Lower lobe of right lung (tissue), 2 donors: ENCODE data around the gene KAT5. TPM values are rescaled to one million over a fixed set of nuclear protein-coding genes. Genes with fewer than 3 reads are reported as not detected.

Experiments
- ATAC-seq, 2 donors: fragments of 200-7000 bp; cut with Tn5 transposase; one replicate each; pipeline ENCODE4 v1.9.1; 2020 to 2022; ENCODE audit warnings: mild to moderate bottlenecking in 2 of 2, moderate library complexity in 2 of 2
- DNase-seq: peaks from one replicate; pipeline ENCODE4 v3.0.0-alpha.2; 2020
- H3K27ac ChIP-seq: fragments of 200-600 bp; one replicate; pipeline ENCODE4 v1.8.0; 2022
- H3K27me3 ChIP-seq: fragments of 200-600 bp; one replicate; pipeline ENCODE4 v1.8.0; 2022; ENCODE audit warnings: low read depth
- H3K36me3 ChIP-seq: fragments of 200-600 bp; one replicate; pipeline ENCODE4 v1.8.0; 2022; ENCODE audit warnings: mild to moderate bottlenecking
- H3K4me1 ChIP-seq: fragments of 200-600 bp; one replicate; pipeline ENCODE4 v1.8.0; 2022
- H3K4me3 ChIP-seq: fragments of 200-600 bp; one replicate; pipeline ENCODE4 v1.8.0; 2022; ENCODE audit warnings: mild to moderate bottlenecking
- H3K9me3 ChIP-seq: fragments of 200-600 bp; one replicate; pipeline ENCODE4 v1.8.0; 2022
- CTCF ChIP-seq: fragments of 200-600 bp; IDR thresholded peaks from one replicate; pipeline ENCODE4 v1.8.0; 2022; ENCODE audit warnings: antibody characterized with exemption, mild to moderate bottlenecking
- intact Hi-C: fragments of 100-400 bp; cut with DNase I; formaldehyde crosslinking; loops from one replicate; pipeline ENCODE4 v1.11.0; 2022
- total RNA-seq: library from RNA; stranded (reverse); fragmentation: NEBNext Ultra II Directional; extraction: Animal tissue kit (Norgen Biotek cat#: 25700); gene quantifications from one replicate; pipeline ENCODE4 v1.2.1, GENCODE V29; 2021
- donor health status: DM: no; HTN: yes; CAD: no; lungs with severe emphysema.

The KAT5 gene
- total RNA-seq, 1 donor from 2014 or later = 82.6 TPM

- H3K27ac ChIP-seq = no peak overlapping the region
- no peaks in the 10 kb centered on the region for H3K36me3 ChIP-seq
- H3K4me1 ChIP-seq = peaks cover 11% of the 10 kb centered on the region
- peak; percentile 40 to 48 for ATAC-seq
- H3K9me3 ChIP-seq = no peaks in the 10 kb centered on the region
- no peak for DNase-seq
- H3K4me3 ChIP-seq = no peak overlapping the region
- no peak for TF ChIP-seq CTCF
- intact Hi-C loops = no loop called here
- H3K27me3 ChIP-seq = no peaks in the 10 kb centered on the region
Measured at GRCh38 chr11:65695459-65696241, 16.4 kb upstream of the KAT5 start.

- no peak for TF ChIP-seq CTCF
- intact Hi-C loops = no loop called here
- ATAC-seq (no peak), DNase-seq (no peak)
- Histone ChIP-seq H3K36me3 (no peaks in the 10 kb centered on the region), H3K4me1 (peaks cover 11% of the 10 kb centered on the region), H3K4me3 (no peak overlapping the region), H3K9me3 (no peaks in the 10 kb centered on the region), H3K27me3 (no peaks in the 10 kb centered on the region), H3K27ac (no peak overlapping the region)
Measured at GRCh38 chr11:65696802-65697552, 15.1 kb upstream of the KAT5 start.

- Histone ChIP-seq H3K27ac (no peak overlapping the region), H3K4me3 (no peak overlapping the region), H3K4me1 (peaks cover 11% of the 10 kb centered on the region), H3K9me3 (no peaks in the 10 kb centered on the region), H3K36me3 (no peaks in the 10 kb centered on the region), H3K27me3 (no peaks in the 10 kb centered on the region)
- intact Hi-C loops = no loop called here
- ATAC-seq = peak; percentile 29 to 66
- no peak for TF ChIP-seq CTCF
- no peak for DNase-seq
Measured at GRCh38 chr11:65698205-65698604, 13.8 kb upstream of the KAT5 start.

GRCh38 chr11:65699306-65699705, 12.7 kb upstream of the KAT5 start:
- H3K4me3 ChIP-seq = no peak overlapping the region
- peaks cover 11% of the 10 kb centered on the region for H3K4me1 ChIP-seq
- no peaks in the 10 kb centered on the region for H3K9me3 ChIP-seq
- DNase-seq (no peak), ATAC-seq (no peak)
- intact Hi-C loops = no loop called here
- no peak overlapping the region for H3K27ac ChIP-seq
- H3K27me3 ChIP-seq = no peaks in the 10 kb centered on the region
- H3K36me3 ChIP-seq = no peaks in the 10 kb centered on the region
- no peak for TF ChIP-seq CTCF

GRCh38 chr11:65700399-65700798, 11.7 kb upstream of the KAT5 start:
- DNase-seq (no peak), ATAC-seq (peak in 1 of 2 donors; percentile 41)
- Histone ChIP-seq H3K9me3 (no peaks in the 10 kb centered on the region), H3K27ac (no peak overlapping the region), H3K27me3 (no peaks in the 10 kb centered on the region), H3K36me3 (no peaks in the 10 kb centered on the region), H3K4me3 (no peak overlapping the region), H3K4me1 (peaks cover 11% of the 10 kb centered on the region)
- no peak for TF ChIP-seq CTCF
- intact Hi-C loops = no loop called here
